ENCODE data around the gene FAM131B. TPM values are rescaled to one million over a fixed set of nuclear protein-coding genes. Genes with fewer than 3 reads are reported as not detected.

FAM131B gene
- polyA plus RNA-seq (0.12 to 0.24 TPM (median 0.21 TPM) in 3 replicates), polyA minus RNA-seq (0.20 to 0.43 TPM (median 0.38 TPM) in 3 replicates)
- polyA plus RNA-seq (2011; ENCODE audit: low read depth) = not detected
- polyA plus RNA-seq (2011; cell fraction: cytosol; rRNA removed) = 0.12 and 0.16 TPM in 2 replicates
- 0.23 and 0.28 TPM in 2 replicates for polyA plus RNA-seq (2011; cell fraction: nucleus; rRNA removed)
- 0.09 TPM in 1 of 2 replicates, not detected in the other for polyA plus RNA-seq (2012; ENCODE audit: low replicate concordance)
- not detected for polyA minus RNA-seq (2011; cell fraction: cytosol; rRNA and poly(A)+ RNA removed)
- 0.21 and 0.23 TPM in 2 replicates for polyA minus RNA-seq (2011; cell fraction: nucleus; rRNA and poly(A)+ RNA removed)

DNA sequence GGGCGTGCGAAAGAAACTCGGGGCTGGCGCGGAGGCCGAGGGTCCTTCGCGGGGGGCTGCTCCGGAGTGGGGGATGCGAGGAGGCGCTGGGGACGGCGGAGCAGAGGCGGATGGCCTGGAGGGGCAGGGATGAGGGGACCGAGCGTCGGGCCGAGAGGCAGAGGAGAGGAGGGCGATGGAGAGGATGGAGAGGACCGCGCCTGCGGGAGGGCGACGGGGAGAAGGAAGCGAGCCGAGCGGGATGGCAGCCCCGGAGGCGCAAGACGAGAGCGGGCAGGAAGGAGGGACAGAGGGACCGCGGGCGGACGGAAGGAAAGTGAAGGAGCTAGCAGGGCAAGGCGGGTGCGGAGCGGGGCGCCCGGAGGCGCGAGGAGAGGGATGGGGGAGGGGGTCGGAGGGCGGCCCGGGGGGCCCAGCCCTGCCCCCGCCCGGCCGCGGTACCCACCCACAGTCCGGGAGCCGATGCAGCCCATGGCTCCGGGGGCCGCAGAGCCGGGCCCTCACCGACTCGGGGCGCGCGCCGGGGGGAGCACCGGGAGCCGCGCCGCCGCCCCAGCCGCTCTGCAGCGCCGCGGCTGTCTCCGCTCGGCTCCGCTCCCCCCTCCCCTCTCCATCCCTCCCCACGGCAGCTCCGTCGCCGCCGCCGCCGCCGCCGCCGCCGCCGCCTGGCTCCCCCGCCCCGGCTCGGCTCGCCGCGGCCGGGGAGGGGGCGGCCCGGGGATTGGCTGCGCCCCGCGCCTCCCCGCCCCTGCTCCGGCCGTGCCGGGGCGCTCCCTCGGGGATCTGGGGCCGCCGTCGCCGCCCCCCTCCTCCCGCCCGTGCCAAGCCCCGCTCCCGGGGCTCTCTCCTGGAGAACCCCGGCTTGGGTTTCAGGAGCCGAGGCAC is at the start of gene FAM131B:
Gene FAM131B (minus strand): TSS at position 583 of the 885 bp plus-strand sequence. CDS start 110 bp downstream, at position 473.
- Histone ChIP-seq H3K4me1 (ENCODE audit: control insufficient read depth, extremely low read depth, insufficient read depth, low read length) (no peaks in the 10 kb centered on the region), H3K4me3 (ENCODE audit: control insufficient read depth in 2 of 3, extremely low read depth in 1 of 3, insufficient read depth in 2 of 3, low read depth in 1 of 3, low read length in 3 of 3) (peak within 1 kb of the TSS; percentile 33 to 66 (median 57)), H3K79me2 (ENCODE audit: control insufficient read depth, insufficient read depth, low read length) (no peaks in the 10 kb centered on the region), H4K20me1 (ENCODE audit: control insufficient read depth, extremely low read depth, insufficient read depth, low read length) (no peaks in the 10 kb centered on the region), H2AFZ (ENCODE audit: control insufficient read depth, low read length) (peak within 1 kb of the TSS; percentile 69), H3K27ac (ENCODE audit: control insufficient read depth, insufficient read depth, low read length) (no peak within 1 kb of the TSS), H3K36me3 (ENCODE audit: control insufficient read depth in 2 of 2, extremely low read depth in 1 of 2, insufficient read depth in 2 of 2, low read length in 2 of 2) (no peaks in the 10 kb centered on the region), H3K9ac (ENCODE audit: control insufficient read depth, extremely low read depth, insufficient read depth, low read length) (no peak within 1 kb of the TSS), H3K4me2 (ENCODE audit: control insufficient read depth, extremely low read depth, insufficient read depth, low read depth, low read length) (peak within 1 kb of the TSS; percentile 60), H3K9me3 (ENCODE audit: control insufficient read depth, low read depth, low read length) (no peaks in the 10 kb centered on the region), H3K27me3 (ENCODE audit: control insufficient read depth, extremely low read depth, insufficient read depth, low read length) (peaks cover 61% of the 10 kb centered on the region), H3K9me1 (ENCODE audit: control insufficient read depth, extremely low read depth, insufficient read depth, low read length) (no peaks in the 10 kb centered on the region)
- TF ChIP-seq, protein P1, sequence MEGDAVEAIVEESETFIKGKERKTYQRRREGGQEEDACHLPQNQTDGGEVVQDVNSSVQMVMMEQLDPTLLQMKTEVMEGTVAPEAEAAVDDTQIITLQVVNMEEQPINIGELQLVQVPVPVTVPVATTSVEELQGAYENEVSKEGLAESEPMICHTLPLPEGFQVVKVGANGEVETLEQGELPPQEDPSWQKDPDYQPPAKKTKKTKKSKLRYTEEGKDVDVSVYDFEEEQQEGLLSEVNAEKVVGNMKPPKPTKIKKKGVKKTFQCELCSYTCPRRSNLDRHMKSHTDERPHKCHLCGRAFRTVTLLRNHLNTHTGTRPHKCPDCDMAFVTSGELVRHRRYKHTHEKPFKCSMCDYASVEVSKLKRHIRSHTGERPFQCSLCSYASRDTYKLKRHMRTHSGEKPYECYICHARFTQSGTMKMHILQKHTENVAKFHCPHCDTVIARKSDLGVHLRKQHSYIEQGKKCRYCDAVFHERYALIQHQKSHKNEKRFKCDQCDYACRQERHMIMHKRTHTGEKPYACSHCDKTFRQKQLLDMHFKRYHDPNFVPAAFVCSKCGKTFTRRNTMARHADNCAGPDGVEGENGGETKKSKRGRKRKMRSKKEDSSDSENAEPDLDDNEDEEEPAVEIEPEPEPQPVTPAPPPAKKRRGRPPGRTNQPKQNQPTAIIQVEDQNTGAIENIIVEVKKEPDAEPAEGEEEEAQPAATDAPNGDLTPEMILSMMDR (optimal IDR thresholded peaks at IDR 0.05 in 1 of 3, IDR thresholded peaks at IDR 0.05 in 1 of 3, conservative IDR thresholded peaks at IDR 0.05 in 1 of 3; ENCODE audit: extremely low read depth in 1 of 3, insufficient read depth in 2 of 3, low read length in 3 of 3) = no peak
- peak; percentile 96 for TF ChIP-seq EZH2 (IDR thresholded peaks at IDR 0.05; ENCODE audit: low read length)
- dilution Hi-C loops (cut with MboI; ENCODE audit: extremely low pct_ligation_motif_present, low sequenced_read_pairs) = no loop called here
- FAIRE-seq (no peak), DNase-seq (ENCODE audit: low read depth, low spot score) (no peak)

DNA sequence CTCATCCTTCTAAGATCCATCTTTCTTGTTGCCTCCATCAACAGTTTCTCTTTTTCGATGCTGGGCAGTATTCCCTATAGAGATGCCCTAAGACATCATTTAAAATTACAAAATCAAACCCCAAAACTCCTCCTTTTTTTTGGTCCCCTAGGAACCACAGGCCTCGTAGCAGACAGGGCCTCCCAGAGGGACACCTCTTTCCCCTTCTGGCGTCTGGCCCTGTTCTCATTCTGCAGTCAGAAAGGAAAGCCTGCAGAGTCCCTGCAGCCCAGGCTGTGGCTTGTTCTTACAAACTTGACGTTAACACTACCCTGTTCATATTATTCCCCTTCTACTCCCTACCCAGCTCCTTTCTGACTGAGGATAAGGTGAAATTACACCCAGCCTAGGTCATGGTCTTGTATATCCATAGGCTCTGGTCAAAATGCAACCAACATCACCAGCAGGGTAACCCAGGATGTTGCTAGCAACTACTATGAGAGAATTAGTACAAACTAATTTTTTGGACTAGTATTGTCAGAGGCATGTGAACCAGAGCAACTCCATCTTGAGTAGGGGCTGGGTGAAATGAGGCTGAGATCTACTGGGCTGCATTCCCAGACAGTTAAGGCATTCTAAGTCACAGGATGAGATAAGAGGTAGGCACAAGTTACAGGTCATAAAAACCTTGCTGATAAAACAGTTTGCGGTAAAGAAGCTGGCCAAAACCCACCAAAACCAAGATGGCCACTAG is 49.6 kb upstream of the FAM131B start:
- Histone ChIP-seq H3K79me2 (ENCODE audit: control insufficient read depth, insufficient read depth, low read length) (peaks cover 7% of the 10 kb centered on the region), H3K4me3 (ENCODE audit: control insufficient read depth in 2 of 3, extremely low read depth in 1 of 3, insufficient read depth in 2 of 3, low read depth in 1 of 3, low read length in 3 of 3) (no peak overlapping the region), H4K20me1 (ENCODE audit: control insufficient read depth, extremely low read depth, insufficient read depth, low read length) (no peaks in the 10 kb centered on the region), H3K9ac (ENCODE audit: control insufficient read depth, extremely low read depth, insufficient read depth, low read length) (no peak overlapping the region), H3K27ac (ENCODE audit: control insufficient read depth, insufficient read depth, low read length) (no peak overlapping the region), H2AFZ (ENCODE audit: control insufficient read depth, low read length) (no peak overlapping the region), H3K4me1 (ENCODE audit: control insufficient read depth, extremely low read depth, insufficient read depth, low read length) (peaks cover 29% of the 10 kb centered on the region), H3K9me1 (ENCODE audit: control insufficient read depth, extremely low read depth, insufficient read depth, low read length) (no peaks in the 10 kb centered on the region), H3K36me3 (ENCODE audit: control insufficient read depth in 2 of 2, extremely low read depth in 1 of 2, insufficient read depth in 2 of 2, low read length in 2 of 2) (no peaks in the 10 kb centered on the region), H3K9me3 (ENCODE audit: control insufficient read depth, low read depth, low read length) (no peaks in the 10 kb centered on the region), H3K4me2 (ENCODE audit: control insufficient read depth, extremely low read depth, insufficient read depth, low read depth, low read length) (no peak overlapping the region), H3K27me3 (ENCODE audit: control insufficient read depth, extremely low read depth, insufficient read depth, low read length) (no peaks in the 10 kb centered on the region)
- TF ChIP-seq EZH2 (IDR thresholded peaks at IDR 0.05; ENCODE audit: low read length) = no peak
- TF ChIP-seq, protein P1 (optimal IDR thresholded peaks at IDR 0.05 in 1 of 3, IDR thresholded peaks at IDR 0.05 in 1 of 3, conservative IDR thresholded peaks at IDR 0.05 in 1 of 3; ENCODE audit: extremely low read depth in 1 of 3, insufficient read depth in 2 of 3, low read length in 3 of 3) = no peak
- DNase-seq (ENCODE audit: low read depth, low spot score) (no peak), FAIRE-seq (no peak)
- dilution Hi-C loops (cut with MboI; ENCODE audit: extremely low pct_ligation_motif_present, low sequenced_read_pairs) = no loop called here
